Measurements from ENCODE around the gene HOXA5.
A peak's percentile ranks its signal among the peaks of the same experiment; 100 is the strongest.

The HOXA5 gene

DNA sequence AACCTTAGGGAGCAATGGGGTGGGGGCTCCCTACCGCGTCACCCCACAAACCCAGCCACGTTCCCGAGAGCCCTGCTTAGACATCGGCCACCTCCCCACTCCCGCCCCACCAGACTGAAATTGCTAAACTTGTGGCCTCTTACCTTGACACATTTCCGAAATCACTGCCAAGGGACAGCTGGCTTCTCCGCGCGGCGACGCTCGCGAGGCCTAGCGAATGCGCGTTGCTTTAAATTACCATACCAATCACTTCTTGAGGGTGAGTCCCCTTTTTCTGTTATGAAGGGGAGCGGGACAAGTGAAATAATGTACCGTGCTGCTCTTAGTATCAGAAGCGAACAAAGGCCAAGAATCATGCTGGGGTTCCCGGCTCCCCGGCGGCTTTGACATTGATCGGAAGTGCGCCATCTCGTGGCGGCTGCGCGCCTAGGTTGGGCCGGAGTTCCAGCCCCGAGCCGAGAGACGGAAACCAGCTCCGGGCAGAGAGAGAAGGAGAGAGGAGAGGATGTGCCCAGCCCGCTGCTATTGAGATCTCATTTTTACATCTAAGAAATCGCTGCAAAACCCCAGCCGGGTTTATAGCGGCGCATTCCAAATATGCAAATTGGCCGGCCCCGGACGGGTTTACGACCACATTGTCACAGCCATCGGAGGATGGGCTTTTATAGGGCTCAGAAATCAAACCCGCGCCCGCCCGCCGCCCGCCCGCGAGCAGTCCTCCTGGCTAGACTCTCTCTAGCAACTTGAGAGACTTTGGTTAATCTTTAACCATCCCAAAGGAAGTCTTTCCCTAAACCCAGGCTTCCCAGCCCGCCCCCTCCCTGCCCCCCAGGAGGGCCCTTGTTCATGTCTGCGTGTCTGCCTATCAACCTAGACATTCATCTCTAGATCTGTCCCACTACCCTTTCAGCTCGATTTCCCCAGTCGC, 36.3 kb upstream of the HOXA5 start (continued):
- TF ChIP-seq ZIC2 (tag by site-specific recombination; IDR thresholded peaks at IDR 0.05) (peak; percentile 62), ZNF624 (tag by site-specific recombination; IDR thresholded peaks at IDR 0.05) (no peak), ZNF138 (tag by site-specific recombination; IDR thresholded peaks at IDR 0.05; ENCODE audit: borderline replicate concordance) (no peak), WT1 (tag by site-specific recombination; IDR thresholded peaks at IDR 0.05) (no peak), ZSCAN16 (tag by site-specific recombination; IDR thresholded peaks at IDR 0.05) (no peak), SETDB1 (IDR thresholded peaks at IDR 0.05; ENCODE audit: insufficient read length, low read length) (no peak), ZNF211 (tag by site-specific recombination; IDR thresholded peaks at IDR 0.05; ENCODE audit: low read depth) (no peak), ZNF555 (tag by site-specific recombination; conservative IDR thresholded peaks at IDR 0.05) (no peak), ZNF600 (tag by site-specific recombination; IDR thresholded peaks at IDR 0.05) (no peak), ZNF132 (tag by site-specific recombination; IDR thresholded peaks at IDR 0.05; ENCODE audit: borderline replicate concordance) (no peak), ZSCAN23 (tag by site-specific recombination; IDR thresholded peaks at IDR 0.05) (no peak), ZNF629 (tag by site-specific recombination; IDR thresholded peaks at IDR 0.05) (peak; percentile 48; the same call in 1 of the 2 replicates), HOXD13 (CRISPR knock-in tag; IDR thresholded peaks at IDR 0.05; ENCODE audit: borderline replicate concordance) (no peak), ZNF133 (tag by site-specific recombination; IDR thresholded peaks at IDR 0.05) (no peak), ZNF596 (tag by site-specific recombination; IDR thresholded peaks at IDR 0.05) (peak; percentile 95), KLF8 (tag by site-specific recombination; IDR thresholded peaks at IDR 0.05) (no peak; the same call in 1 of the 2 replicates), REPIN1 (tag by site-specific recombination; IDR thresholded peaks at IDR 0.05; ENCODE audit: low read depth) (peak; percentile 45; the same call in 1 of the 2 replicates), ZNF266 (tag by site-specific recombination; IDR thresholded peaks at IDR 0.05; ENCODE audit: low read depth) (no peak)
- TF ChIP-seq, protein P1, sequence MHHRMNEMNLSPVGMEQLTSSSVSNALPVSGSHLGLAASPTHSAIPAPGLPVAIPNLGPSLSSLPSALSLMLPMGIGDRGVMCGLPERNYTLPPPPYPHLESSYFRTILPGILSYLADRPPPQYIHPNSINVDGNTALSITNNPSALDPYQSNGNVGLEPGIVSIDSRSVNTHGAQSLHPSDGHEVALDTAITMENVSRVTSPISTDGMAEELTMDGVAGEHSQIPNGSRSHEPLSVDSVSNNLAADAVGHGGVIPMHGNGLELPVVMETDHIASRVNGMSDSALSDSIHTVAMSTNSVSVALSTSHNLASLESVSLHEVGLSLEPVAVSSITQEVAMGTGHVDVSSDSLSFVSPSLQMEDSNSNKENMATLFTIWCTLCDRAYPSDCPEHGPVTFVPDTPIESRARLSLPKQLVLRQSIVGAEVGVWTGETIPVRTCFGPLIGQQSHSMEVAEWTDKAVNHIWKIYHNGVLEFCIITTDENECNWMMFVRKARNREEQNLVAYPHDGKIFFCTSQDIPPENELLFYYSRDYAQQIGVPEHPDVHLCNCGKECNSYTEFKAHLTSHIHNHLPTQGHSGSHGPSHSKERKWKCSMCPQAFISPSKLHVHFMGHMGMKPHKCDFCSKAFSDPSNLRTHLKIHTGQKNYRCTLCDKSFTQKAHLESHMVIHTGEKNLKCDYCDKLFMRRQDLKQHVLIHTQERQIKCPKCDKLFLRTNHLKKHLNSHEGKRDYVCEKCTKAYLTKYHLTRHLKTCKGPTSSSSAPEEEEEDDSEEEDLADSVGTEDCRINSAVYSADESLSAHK (tag by site-specific recombination; IDR thresholded peaks at IDR 0.05): peak; percentile 54
- TF ChIP-seq, protein P2, sequence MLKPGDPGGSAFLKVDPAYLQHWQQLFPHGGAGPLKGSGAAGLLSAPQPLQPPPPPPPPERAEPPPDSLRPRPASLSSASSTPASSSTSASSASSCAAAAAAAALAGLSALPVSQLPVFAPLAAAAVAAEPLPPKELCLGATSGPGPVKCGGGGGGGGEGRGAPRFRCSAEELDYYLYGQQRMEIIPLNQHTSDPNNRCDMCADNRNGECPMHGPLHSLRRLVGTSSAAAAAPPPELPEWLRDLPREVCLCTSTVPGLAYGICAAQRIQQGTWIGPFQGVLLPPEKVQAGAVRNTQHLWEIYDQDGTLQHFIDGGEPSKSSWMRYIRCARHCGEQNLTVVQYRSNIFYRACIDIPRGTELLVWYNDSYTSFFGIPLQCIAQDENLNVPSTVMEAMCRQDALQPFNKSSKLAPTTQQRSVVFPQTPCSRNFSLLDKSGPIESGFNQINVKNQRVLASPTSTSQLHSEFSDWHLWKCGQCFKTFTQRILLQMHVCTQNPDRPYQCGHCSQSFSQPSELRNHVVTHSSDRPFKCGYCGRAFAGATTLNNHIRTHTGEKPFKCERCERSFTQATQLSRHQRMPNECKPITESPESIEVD (tag by site-specific recombination; IDR thresholded peaks at IDR 0.05): peak; percentile 78
- TF ChIP-seq, protein P3, sequence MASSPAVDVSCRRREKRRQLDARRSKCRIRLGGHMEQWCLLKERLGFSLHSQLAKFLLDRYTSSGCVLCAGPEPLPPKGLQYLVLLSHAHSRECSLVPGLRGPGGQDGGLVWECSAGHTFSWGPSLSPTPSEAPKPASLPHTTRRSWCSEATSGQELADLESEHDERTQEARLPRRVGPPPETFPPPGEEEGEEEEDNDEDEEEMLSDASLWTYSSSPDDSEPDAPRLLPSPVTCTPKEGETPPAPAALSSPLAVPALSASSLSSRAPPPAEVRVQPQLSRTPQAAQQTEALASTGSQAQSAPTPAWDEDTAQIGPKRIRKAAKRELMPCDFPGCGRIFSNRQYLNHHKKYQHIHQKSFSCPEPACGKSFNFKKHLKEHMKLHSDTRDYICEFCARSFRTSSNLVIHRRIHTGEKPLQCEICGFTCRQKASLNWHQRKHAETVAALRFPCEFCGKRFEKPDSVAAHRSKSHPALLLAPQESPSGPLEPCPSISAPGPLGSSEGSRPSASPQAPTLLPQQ (tag by site-specific recombination; IDR thresholded peaks at IDR 0.05): no peak
- TF ChIP-seq, protein P4, sequence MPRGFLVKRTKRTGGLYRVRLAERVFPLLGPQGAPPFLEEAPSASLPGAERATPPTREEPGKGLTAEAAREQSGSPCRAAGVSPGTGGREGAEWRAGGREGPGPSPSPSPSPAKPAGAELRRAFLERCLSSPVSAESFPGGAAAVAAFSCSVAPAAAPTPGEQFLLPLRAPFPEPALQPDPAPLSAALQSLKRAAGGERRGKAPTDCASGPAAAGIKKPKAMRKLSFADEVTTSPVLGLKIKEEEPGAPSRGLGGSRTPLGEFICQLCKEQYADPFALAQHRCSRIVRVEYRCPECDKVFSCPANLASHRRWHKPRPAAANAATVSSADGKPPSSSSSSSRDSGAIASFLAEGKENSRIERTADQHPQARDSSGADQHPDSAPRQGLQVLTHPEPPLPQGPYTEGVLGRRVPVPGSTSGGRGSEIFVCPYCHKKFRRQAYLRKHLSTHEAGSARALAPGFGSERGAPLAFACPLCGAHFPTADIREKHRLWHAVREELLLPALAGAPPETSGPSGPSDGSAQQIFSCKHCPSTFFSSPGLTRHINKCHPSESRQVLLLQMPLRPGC (tag by site-specific recombination; IDR thresholded peaks at IDR 0.05): no peak
- TF ChIP-seq, protein P5, sequence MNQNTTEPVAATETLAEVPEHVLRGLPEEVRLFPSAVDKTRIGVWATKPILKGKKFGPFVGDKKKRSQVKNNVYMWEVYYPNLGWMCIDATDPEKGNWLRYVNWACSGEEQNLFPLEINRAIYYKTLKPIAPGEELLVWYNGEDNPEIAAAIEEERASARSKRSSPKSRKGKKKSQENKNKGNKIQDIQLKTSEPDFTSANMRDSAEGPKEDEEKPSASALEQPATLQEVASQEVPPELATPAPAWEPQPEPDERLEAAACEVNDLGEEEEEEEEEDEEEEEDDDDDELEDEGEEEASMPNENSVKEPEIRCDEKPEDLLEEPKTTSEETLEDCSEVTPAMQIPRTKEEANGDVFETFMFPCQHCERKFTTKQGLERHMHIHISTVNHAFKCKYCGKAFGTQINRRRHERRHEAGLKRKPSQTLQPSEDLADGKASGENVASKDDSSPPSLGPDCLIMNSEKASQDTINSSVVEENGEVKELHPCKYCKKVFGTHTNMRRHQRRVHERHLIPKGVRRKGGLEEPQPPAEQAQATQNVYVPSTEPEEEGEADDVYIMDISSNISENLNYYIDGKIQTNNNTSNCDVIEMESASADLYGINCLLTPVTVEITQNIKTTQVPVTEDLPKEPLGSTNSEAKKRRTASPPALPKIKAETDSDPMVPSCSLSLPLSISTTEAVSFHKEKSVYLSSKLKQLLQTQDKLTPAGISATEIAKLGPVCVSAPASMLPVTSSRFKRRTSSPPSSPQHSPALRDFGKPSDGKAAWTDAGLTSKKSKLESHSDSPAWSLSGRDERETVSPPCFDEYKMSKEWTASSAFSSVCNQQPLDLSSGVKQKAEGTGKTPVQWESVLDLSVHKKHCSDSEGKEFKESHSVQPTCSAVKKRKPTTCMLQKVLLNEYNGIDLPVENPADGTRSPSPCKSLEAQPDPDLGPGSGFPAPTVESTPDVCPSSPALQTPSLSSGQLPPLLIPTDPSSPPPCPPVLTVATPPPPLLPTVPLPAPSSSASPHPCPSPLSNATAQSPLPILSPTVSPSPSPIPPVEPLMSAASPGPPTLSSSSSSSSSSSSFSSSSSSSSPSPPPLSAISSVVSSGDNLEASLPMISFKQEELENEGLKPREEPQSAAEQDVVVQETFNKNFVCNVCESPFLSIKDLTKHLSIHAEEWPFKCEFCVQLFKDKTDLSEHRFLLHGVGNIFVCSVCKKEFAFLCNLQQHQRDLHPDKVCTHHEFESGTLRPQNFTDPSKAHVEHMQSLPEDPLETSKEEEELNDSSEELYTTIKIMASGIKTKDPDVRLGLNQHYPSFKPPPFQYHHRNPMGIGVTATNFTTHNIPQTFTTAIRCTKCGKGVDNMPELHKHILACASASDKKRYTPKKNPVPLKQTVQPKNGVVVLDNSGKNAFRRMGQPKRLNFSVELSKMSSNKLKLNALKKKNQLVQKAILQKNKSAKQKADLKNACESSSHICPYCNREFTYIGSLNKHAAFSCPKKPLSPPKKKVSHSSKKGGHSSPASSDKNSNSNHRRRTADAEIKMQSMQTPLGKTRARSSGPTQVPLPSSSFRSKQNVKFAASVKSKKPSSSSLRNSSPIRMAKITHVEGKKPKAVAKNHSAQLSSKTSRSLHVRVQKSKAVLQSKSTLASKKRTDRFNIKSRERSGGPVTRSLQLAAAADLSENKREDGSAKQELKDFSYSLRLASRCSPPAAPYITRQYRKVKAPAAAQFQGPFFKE (tag by site-specific recombination; IDR thresholded peaks at IDR 0.05; ENCODE audit: borderline replicate concordance): no peak
- TF ChIP-seq, protein P6, sequence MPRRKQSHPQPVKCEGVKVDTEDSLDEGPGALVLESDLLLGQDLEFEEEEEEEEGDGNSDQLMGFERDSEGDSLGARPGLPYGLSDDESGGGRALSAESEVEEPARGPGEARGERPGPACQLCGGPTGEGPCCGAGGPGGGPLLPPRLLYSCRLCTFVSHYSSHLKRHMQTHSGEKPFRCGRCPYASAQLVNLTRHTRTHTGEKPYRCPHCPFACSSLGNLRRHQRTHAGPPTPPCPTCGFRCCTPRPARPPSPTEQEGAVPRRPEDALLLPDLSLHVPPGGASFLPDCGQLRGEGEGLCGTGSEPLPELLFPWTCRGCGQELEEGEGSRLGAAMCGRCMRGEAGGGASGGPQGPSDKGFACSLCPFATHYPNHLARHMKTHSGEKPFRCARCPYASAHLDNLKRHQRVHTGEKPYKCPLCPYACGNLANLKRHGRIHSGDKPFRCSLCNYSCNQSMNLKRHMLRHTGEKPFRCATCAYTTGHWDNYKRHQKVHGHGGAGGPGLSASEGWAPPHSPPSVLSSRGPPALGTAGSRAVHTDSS (tag by site-specific recombination; IDR thresholded peaks at IDR 0.05): no peak
